A549 (cell line): ENCODE data around the gene GGNBP2. TPM values are rescaled to one million over a fixed set of nuclear protein-coding genes. Genes with fewer than 3 reads are reported as not detected.

ENCODE experiments used
- ATAC-seq, 2 experiments: fragments of 200-7000 bp in 1 of 2; fragments of >200 bp in 1 of 2; cut with Nextera tagmentation in 1 of 2; cut with Tn5 transposase in 1 of 2; 3 replicates each; pipeline versions ENCODE4 v1.8.0 to v1.9.1; 2018 to 2020; ENCODE audit warnings: mild to moderate bottlenecking in 1 of 2, moderate library complexity in 1 of 2
- CTCF ChIA-PET: fragments of 300-600 bp; sonication (Branson Sonifier 250); formaldehyde crosslinking; extraction: SDS; loops from one replicate; lab custom pipeline; 2021; ENCODE audit warnings: antibody characterized with exemption, inconsistent platforms; lab: Yijun Ruan, JAX
- POLR2A ChIA-PET: fragments of 350-600 bp; formaldehyde crosslinking; extraction: SDS; loops from one replicate; lab custom pipeline; 2021; ENCODE audit warnings: antibody characterized with exemption, inconsistent platforms; lab: Yijun Ruan, JAX
- DNase-seq, 2 experiments: peaks; one replicate each; pipeline versions ENCODE4 v3.0.0 to v3.0.0-alpha.2; 2011 to 2016; ENCODE audit warnings: low read depth in 1 of 2, low spot score in 1 of 2
- FAIRE-seq: peaks from 2 replicates; lab custom pipeline; 2011; peaks lifted over from hg19 to GRCh38; lab: Jason Lieb, UNC
- H3K27ac ChIP-seq, 2 experiments: fragments of >200 bp; sonication (Bioruptor Twin); formaldehyde crosslinking; 3 replicates each; pipeline ENCODE4 v1.5.1; 2016 to 2017
- H3K4me1 ChIP-seq: fragments of >200 bp; sonication (Bioruptor Twin); formaldehyde crosslinking; 3 replicates; pipeline ENCODE4 v1.6.1; 2016
- H3K4me2 ChIP-seq: fragments of >200 bp; sonication (Bioruptor Twin); formaldehyde crosslinking; 3 replicates; pipeline ENCODE4 v1.6.1; 2016
- H3K4me3 ChIP-seq: fragments of >200 bp; sonication (Bioruptor Twin); formaldehyde crosslinking; 3 replicates; pipeline ENCODE4 v1.5.1; 2016
- H3K9me3 ChIP-seq: fragments of >200 bp; sonication (Bioruptor Twin); formaldehyde crosslinking; 3 replicates; pipeline ENCODE4 v1.6.1; 2016
- ATOH8 ChIP-seq: fragments of 250-450 bp; sonication (Bioruptor Pico); IDR thresholded peaks from 2 replicates; pipeline ENCODE4 v1.5.0; 2020; ENCODE audit warnings: low read depth, mild to moderate bottlenecking, moderate library complexity
- BCL3 ChIP-seq: fragments of >200 bp; sonication (Bioruptor Twin); formaldehyde crosslinking; IDR thresholded peaks from 3 replicates; pipeline ENCODE4 v1.6.1; 2016
- CHD2 ChIP-seq: fragments of 150-350 bp; IDR thresholded peaks from 2 replicates; pipeline ENCODE4 v1.6.1; 2014; ENCODE audit warnings: low read length; ENCODE audit not compliant: partially characterized antibody
- CHD4 ChIP-seq: fragments of 200-600 bp; sonication (generic); IDR thresholded peaks from 2 replicates; pipeline ENCODE4 v1.6.1; 2016; ENCODE audit warnings: antibody characterized with exemption, mild to moderate bottlenecking, borderline replicate concordance
- E2F6 ChIP-seq: IDR thresholded peaks from 2 replicates; pipeline ENCODE4 v1.6.1; 2012; ENCODE audit warnings: low read depth, borderline replicate concordance
- EP300 ChIP-seq, 2 experiments: fragments of >200 bp; sonication (Bioruptor Twin); formaldehyde crosslinking; IDR thresholded peaks; 2 replicates in 1 of 2; 3 replicates in 1 of 2; pipeline ENCODE4 v1.6.1; 2016 to 2017
- ESRRA ChIP-seq: fragments of 150-350 bp; IDR thresholded peaks from 2 replicates; pipeline ENCODE4 v1.6.1; 2014; ENCODE audit warnings: mild to moderate bottlenecking, low read length, borderline replicate concordance
- JUN ChIP-seq, 2 experiments: fragments of >200 bp; sonication (Bioruptor Twin); formaldehyde crosslinking; IDR thresholded peaks; 2 replicates in 1 of 2; 3 replicates in 1 of 2; pipeline ENCODE4 v1.6.1; 2016 to 2017
- JUNB ChIP-seq: fragments of >200 bp; sonication (Bioruptor Twin); formaldehyde crosslinking; IDR thresholded peaks from 2 replicates; pipeline ENCODE4 v1.6.1; 2016
- KDM1A ChIP-seq: fragments of 200-600 bp; sonication (generic); IDR thresholded peaks from 2 replicates; pipeline ENCODE4 v1.6.1; 2016; ENCODE audit warnings: low read depth, mild to moderate bottlenecking
- MAX ChIP-seq: IDR thresholded peaks from 2 replicates; pipeline ENCODE4 v1.6.1; 2012
- MAZ ChIP-seq: fragments of 150-350 bp; IDR thresholded peaks from 2 replicates; pipeline ENCODE4 v1.6.1; 2014; ENCODE audit warnings: antibody characterized with exemption, low read depth, low read length, borderline replicate concordance
- NR3C1 ChIP-seq: fragments of >200 bp; sonication (Bioruptor Twin); formaldehyde crosslinking; IDR thresholded peaks from 3 replicates; pipeline ENCODE4 v1.6.1; 2017
- PHF8 ChIP-seq: fragments of 200-600 bp; sonication (generic); IDR thresholded peaks from 2 replicates; pipeline ENCODE4 v1.6.1; 2016; ENCODE audit warnings: low read depth, mild to moderate bottlenecking, antibody characterized with exemption, moderate library complexity, borderline replicate concordance
- POLR2A ChIP-seq: IDR thresholded peaks from 2 replicates; pipeline ENCODE4 v1.6.1; 2012; ENCODE audit warnings: mild to moderate bottlenecking, low read length
- RAD21 ChIP-seq, 2 experiments: fragments of >200 bp in 1 of 2; sonication (Bioruptor Twin) in 1 of 2; formaldehyde crosslinking in 1 of 2; IDR thresholded peaks in 1 of 2; conservative IDR thresholded peaks in 1 of 2; 2 replicates in 1 of 2; 3 replicates in 1 of 2; pipeline ENCODE4 v1.6.1; 2012 to 2018; ENCODE audit warnings: inconsistent platforms in 1 of 2
- REST ChIP-seq: fragments of 200-600 bp; sonication (generic); IDR thresholded peaks from 2 replicates; pipeline ENCODE4 v1.6.1; 2016; ENCODE audit warnings: antibody characterized with exemption, mild to moderate bottlenecking, moderate library complexity
- SREBF2 ChIP-seq: fragments of 450-650 bp; IDR thresholded peaks from 2 replicates; pipeline ENCODE4 v1.6.1; 2014; ENCODE audit warnings: mild to moderate bottlenecking, moderate library complexity
- WGBS: methylation state at CpG from one replicate; pipeline ENCODE4 v1.1.6; 2017; ENCODE audit errors: missing lambda C conversion rate; 5-methylcytosine and 5-hydroxymethylcytosine counted together
- polyA minus RNA-seq: library from RNA; depleted of rRNA, polyadenylated mRNA; stranded (reverse); fragments of >200 nt; gene quantifications from 2 replicates; pipeline ENCODE4 v1.2.3, GENCODE V29; 2011; rRNA and poly(A)+ RNA removed
- polyA plus RNA-seq, 4 experiments: library from polyadenylated mRNA; depleted of rRNA in 3 of 4; stranded (reverse); fragments of >200 nt; fragmentation: RNase III in 1 of 4; extraction: RNeasy Plus Mini Kit Qiagen cat#74134 plus additional on column Dnase treatment in 1 of 4; gene quantifications; 2 replicates in 3 of 4; 3 replicates in 1 of 4; pipeline ENCODE4 v1.2.3, GENCODE V29; 2011 to 2017

The GGNBP2 gene
- 144 and 163 TPM in 2 replicates for polyA plus RNA-seq (2011; rRNA removed)
- 79.3 and 90.6 TPM in 2 replicates for polyA plus RNA-seq (2012; cell fraction: cytosol; rRNA removed)
- polyA plus RNA-seq (2012; cell fraction: nucleus; rRNA removed) = 97.0 and 107 TPM in 2 replicates
- polyA plus RNA-seq (2017; fragmentation: RNase III; extraction: RNeasy Plus Mini Kit Qiagen cat#74134 plus additional on column Dnase treatment) = 79.9 to 91.9 TPM (median 83.7 TPM) in 3 replicates
- 116 and 122 TPM in 2 replicates for polyA minus RNA-seq

GRCh38 chr17:36544307-36545076 lies at the start of gene GGNBP2:
GGNBP2 (plus strand) TSS chr17:36544919; CDS start chr17:36545725, 806 bp downstream.
- 2% methylated on average over 56 of the region's 71 CpGs for WGBS
- POLR2A ChIA-PET = interaction anchor here (0.6 to 4.0 kb wide), 11 partner anchors 9 to 1011 kb away, joined by 3 to 81 read pairs (median 4); partner anchors contain the start of genes MRM1, MYO19 and PIGW
- DNase-seq = peak; percentile 85 to 94
- TF ChIP-seq EP300 (IDR thresholded peaks at IDR 0.05) (no peak), MAX (peak; percentile 57), MAZ (peak; percentile 87; the same call in 1 of the 2 replicates), JUN (IDR thresholded peaks at IDR 0.05) (peak; percentile 78 to 80; a peak in 4 of 5 replicates), E2F6 (peak; percentile 39; the same call in 1 of the 2 replicates), SREBF2 (no peak), JUNB (no peak), RAD21 (conservative IDR thresholded peaks at IDR 0.05 in 1 of 2, IDR thresholded peaks at IDR 0.05 in 1 of 2) (no peak), ATOH8 (CRISPR knock-in tag) (0 out of 2 replicates have a peak, but pooled peaks have one; percentile 34), CHD2 (peak; percentile 92), PHF8 (peak; percentile 78), BCL3 (peak; percentile 82), REST (peak; percentile 92), CHD4 (no peak), POLR2A (peak; percentile 72)
- Histone ChIP-seq H3K9me3 (no peaks in the 10 kb centered on the region), H3K4me2 (peak within 1 kb of the TSS; percentile 92), H3K4me1 (peaks cover 28% of the 10 kb centered on the region), H3K4me3 (peak within 1 kb of the TSS; percentile 81), H3K27ac (peak within 1 kb of the TSS; percentile 96 to 97)
- peak; percentile 80 to 85 for ATAC-seq
- no peak for FAIRE-seq
- CTCF ChIA-PET = interaction anchor here (0.8 to 4.0 kb wide), 10 partner anchors 10 to 61 kb away, joined by 3 to 19 read pairs (median 3); partner anchors contain the start of genes DHRS11, MRM1, MYO19 and PIGW

GRCh38 chr17:36495076-36495578 lies 49.6 kb upstream of the GGNBP2 start:
- Histone ChIP-seq H3K27ac (no peak overlapping the region), H3K4me1 (no peaks in the 10 kb centered on the region), H3K4me2 (no peak overlapping the region), H3K4me3 (no peak overlapping the region), H3K9me3 (peaks cover 3% of the 10 kb centered on the region; the same call in 1 of the 3 replicates)
- no peak for FAIRE-seq
- 83% methylated on average over 3 of the region's 3 CpGs for WGBS
- no peak for TF ChIP-seq KDM1A
- TF ChIP-seq REST = no peak
- no peak for TF ChIP-seq ESRRA
- TF ChIP-seq E2F6 = no peak
- TF ChIP-seq NR3C1 = no peak
- no peak for ATAC-seq
- CTCF ChIA-PET = interaction anchor here (0.6 to 5.5 kb wide), 6 partner anchors 9 to 526 kb away, joined by 3 to 56 read pairs (median 4); partner anchors contain the start of gene ZNHIT3
- POLR2A ChIA-PET = interaction anchor here (1.2 kb wide), 1 partner anchor 9 kb away, joined by 4 read pairs; no protein-coding TSS in a partner anchor
- DNase-seq = no peak
